AG04449 (cell line): ENCODE data around the gene PRDM16.
"Not testable (repeated sequence)": the region's sequence is repeated elsewhere in the genome, so short reads cannot be mapped to it uniquely, and the experiment has no call there.

Experiments used
- CTCF ChIA-PET: fragments of 350-600 bp; formaldehyde crosslinking; extraction: SDS; loops from one replicate; lab custom pipeline; 2021; ENCODE audit warnings: antibody characterized with exemption; lab: Yijun Ruan, JAX
- POLR2A ChIA-PET: fragments of 400-600, 350-600 bp; formaldehyde crosslinking; extraction: SDS; loops from one replicate; lab custom pipeline; 2020; ENCODE audit warnings: antibody characterized with exemption, inconsistent platforms; lab: Yijun Ruan, JAX
- DNase-seq: peaks from one replicate; pipeline ENCODE4 v3.0.0-alpha.2; 2010; ENCODE audit warnings: low read depth, low spot score
- H3K4me3 ChIP-seq: 2 replicates; pipeline ENCODE4 v1.5.1; 2011; ENCODE audit warnings: low read depth, mild to moderate bottlenecking, control low read depth, low read length
- TF ChIP-seq, protein P1 (sequence below): IDR thresholded peaks from one replicate; pipeline ENCODE4 v1.5.1; 2011; ENCODE audit warnings: mild to moderate bottlenecking, moderate library complexity, low read length, control low read depth, inconsistent platforms; ENCODE audit not compliant: insufficient read depth; ENCODE audit errors: missing control alignments

Gene PRDM16

GRCh38 chr1:3235496-3235895, 166.5 kb downstream of the PRDM16 start:
- TF ChIP-seq, protein P1, sequence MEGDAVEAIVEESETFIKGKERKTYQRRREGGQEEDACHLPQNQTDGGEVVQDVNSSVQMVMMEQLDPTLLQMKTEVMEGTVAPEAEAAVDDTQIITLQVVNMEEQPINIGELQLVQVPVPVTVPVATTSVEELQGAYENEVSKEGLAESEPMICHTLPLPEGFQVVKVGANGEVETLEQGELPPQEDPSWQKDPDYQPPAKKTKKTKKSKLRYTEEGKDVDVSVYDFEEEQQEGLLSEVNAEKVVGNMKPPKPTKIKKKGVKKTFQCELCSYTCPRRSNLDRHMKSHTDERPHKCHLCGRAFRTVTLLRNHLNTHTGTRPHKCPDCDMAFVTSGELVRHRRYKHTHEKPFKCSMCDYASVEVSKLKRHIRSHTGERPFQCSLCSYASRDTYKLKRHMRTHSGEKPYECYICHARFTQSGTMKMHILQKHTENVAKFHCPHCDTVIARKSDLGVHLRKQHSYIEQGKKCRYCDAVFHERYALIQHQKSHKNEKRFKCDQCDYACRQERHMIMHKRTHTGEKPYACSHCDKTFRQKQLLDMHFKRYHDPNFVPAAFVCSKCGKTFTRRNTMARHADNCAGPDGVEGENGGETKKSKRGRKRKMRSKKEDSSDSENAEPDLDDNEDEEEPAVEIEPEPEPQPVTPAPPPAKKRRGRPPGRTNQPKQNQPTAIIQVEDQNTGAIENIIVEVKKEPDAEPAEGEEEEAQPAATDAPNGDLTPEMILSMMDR = no peak
- POLR2A ChIA-PET = no interaction called here
- DNase-seq = no peak
- CTCF ChIA-PET = interaction anchor here (0.9 kb wide), 1 partner anchor 34 kb away, joined by 3 read pairs; no protein-coding TSS in a partner anchor
- H3K4me3 ChIP-seq = no peak overlapping the region

GRCh38 chr1:3236361-3236760, 167.4 kb downstream of the PRDM16 start:
- TF ChIP-seq, protein P1 = no peak
- ChIA-PET CTCF (no interaction called here), POLR2A (no interaction called here)
- no peak overlapping the region for H3K4me3 ChIP-seq
- no peak for DNase-seq

- H3K4me3 ChIP-seq = no peak overlapping the region
- no peak for DNase-seq
- ChIA-PET CTCF (no interaction called here), POLR2A (no interaction called here)
- TF ChIP-seq, protein P1 = no peak
These were observed 168.0 kb downstream of the PRDM16 start for GRCh38 chr1:3236955-3237354.

GRCh38 chr1:3237570-3237969, 168.6 kb downstream of the PRDM16 start:
- no peak for DNase-seq
- POLR2A ChIA-PET = no interaction called here
- H3K4me3 ChIP-seq = no peak overlapping the region
- TF ChIP-seq, protein P1 = no peak
- CTCF ChIA-PET = no interaction called here

DNA sequence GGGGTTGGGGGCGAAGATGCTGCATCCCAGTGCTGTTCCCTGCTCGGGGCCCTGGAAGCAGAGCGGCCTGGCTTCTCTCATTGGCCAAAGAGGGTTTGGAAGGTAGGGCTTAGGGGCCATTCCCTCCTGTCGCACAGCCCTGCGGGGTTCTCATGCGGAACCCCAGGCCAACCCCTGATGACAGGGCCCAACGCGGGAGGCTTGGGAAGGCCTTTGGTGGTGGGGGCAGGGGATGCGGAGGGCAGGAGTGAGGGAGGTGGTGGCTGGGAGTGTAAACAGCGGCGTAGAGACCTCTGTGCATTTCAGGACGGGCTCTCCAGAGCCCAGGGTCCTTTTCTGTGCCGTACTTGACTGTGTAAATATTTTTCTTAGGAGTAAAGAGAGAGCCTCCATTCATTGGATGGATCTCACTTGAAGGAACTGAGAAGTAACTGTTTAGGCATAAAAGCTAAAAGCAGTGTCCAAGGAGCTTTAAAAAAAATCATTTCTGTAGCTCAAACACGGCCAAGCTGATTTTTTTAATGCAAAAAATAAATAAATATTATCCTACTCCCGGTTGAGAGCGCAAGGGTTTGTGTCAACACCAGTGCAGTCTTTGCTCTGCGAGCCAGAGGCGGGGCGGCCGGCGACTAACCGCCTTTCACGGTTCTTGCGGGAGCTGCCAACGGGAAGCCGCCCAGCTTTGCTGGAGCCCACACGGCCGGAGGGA, 169.1 kb downstream of the PRDM16 start:
- TF ChIP-seq, protein P1 = no peak
- CTCF ChIA-PET = no interaction called here

DNA sequence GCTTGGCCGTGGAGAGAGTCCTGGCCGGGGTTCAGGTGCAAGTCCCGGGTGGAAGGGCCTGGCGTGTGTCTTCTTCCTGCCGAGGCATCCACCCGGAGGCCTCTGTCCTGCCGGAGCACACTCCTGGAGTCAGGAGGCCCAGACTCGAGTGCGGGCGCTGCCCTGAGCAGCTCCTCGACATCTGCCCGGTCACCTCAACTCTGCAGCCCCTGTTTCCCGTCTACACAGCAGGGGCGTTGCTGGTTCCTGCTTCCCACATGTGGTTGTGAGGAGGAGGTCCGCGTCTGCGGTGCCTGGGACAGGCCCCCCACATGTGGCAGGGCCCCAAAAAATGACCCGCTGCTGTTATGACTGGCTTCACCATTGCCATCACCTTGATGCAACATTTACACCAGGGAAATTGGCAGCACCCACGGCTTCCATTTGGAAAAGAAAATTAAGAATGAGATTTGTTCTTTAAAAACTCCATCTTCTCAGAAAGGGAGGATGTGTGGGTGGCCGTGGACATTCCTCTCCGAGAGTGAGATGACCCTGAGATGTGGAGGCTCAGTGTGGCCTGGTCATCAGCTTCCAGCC, 169.8 kb downstream of the PRDM16 start:
- no peak overlapping the region for H3K4me3 ChIP-seq
- no peak for DNase-seq
- TF ChIP-seq, protein P1 = no peak
- POLR2A ChIA-PET = no interaction called here
- CTCF ChIA-PET = no interaction called here

More for the DNA sequence above, 169.1 kb downstream of the PRDM16 start:
- H3K4me3 ChIP-seq = no peak overlapping the region
- DNase-seq = no peak
- POLR2A ChIA-PET = no interaction called here

DNA sequence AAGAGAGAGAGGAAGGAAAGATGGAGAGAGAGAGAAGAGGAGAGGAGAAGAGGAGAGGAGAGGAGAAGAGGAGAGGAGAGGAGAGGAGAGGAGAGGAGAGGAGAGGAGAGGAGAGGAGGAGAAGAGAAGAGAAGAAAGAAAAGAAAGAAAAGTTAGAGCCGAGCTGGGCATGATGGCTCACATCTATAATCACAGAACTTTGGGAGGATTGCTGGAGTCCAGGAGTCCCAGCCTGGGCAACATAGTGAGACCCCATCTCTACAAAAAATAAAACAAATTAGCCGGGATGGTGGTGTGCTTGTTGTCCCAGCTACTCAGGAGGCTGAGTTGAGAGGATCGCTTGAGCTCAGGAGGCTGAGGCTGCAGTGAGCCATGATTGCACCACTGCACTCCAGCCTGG, 171.0 kb downstream of the PRDM16 start:
- POLR2A ChIA-PET, DNase-seq, CTCF ChIA-PET, H3K4me3 ChIP-seq: not testable (repeated sequence)
